ENCODE measurements around the gene CERS1.

GRCh38 chr19:18945297-18945696 lies 49.3 kb upstream of the CERS1 start:
- TF ChIP-seq CTCF (IDR thresholded peaks at IDR 0.05) (no peak), POLR2A (IDR thresholded peaks at IDR 0.05; ENCODE audit: low read depth) (no peak), POLR2AphosphoS5 (IDR thresholded peaks at IDR 0.05) (no peak), EP300 (IDR thresholded peaks at IDR 0.05) (no peak)

Measured in esophagus muscularis mucosa (tissue), 4 donors.